HFFc6 (cell line): Measurements from ENCODE around the gene NCAN. TPM values are rescaled to one million over a fixed set of nuclear protein-coding genes. Genes with fewer than 3 reads are reported as not detected.

ENCODE experiments used
- DNase-seq: peaks from one replicate; pipeline ENCODE4 v3.0.0-alpha.2; 2018
- H3K27ac Mint-ChIP-seq: 2 replicates; pipeline ENCODE4 v1.8.0; 2020; ENCODE audit warnings: mild to moderate bottlenecking, mixed read lengths
- H3K27me3 Mint-ChIP-seq: 2 replicates; pipeline ENCODE4 v1.8.0; 2021; ENCODE audit warnings: mild to moderate bottlenecking, moderate library complexity, mixed read lengths; ENCODE audit not compliant: insufficient read depth
- H3K36me3 Mint-ChIP-seq: 2 replicates; pipeline ENCODE4 v1.8.0; 2021; ENCODE audit warnings: low read depth, mixed read lengths
- H3K4me1 Mint-ChIP-seq: 2 replicates; pipeline ENCODE4 v1.8.0; 2020; ENCODE audit warnings: low read depth, mixed read lengths
- H3K4me3 Mint-ChIP-seq: 2 replicates; pipeline ENCODE4 v1.8.0; 2020; ENCODE audit warnings: mild to moderate bottlenecking, moderate library complexity, mixed read lengths
- H3K9me3 Mint-ChIP-seq: 2 replicates; pipeline ENCODE4 v1.8.0; 2020; ENCODE audit warnings: mild to moderate bottlenecking, mixed read lengths
- total RNA-seq, 6 experiments: library from RNA; stranded (reverse); fragmentation: NEBNext Ultra II Directional; extraction: Animal tissue kit (Norgen Biotek cat#: 25700); gene quantifications; 2 replicates in 1 of 6; 3 replicates in 5 of 6; pipeline ENCODE4 v1.2.3, GENCODE V29; 2021
- TF ChIP-seq, protein P1 (sequence below): fragments of 200-600 bp; sonication (generic); IDR thresholded peaks from 2 replicates; pipeline ENCODE4 v1.5.0; 2021; ENCODE audit warnings: antibody characterized with exemption, mild to moderate bottlenecking

The NCAN gene
- total RNA-seq, 6 experiments from 2014 or later: not detected

DNA sequence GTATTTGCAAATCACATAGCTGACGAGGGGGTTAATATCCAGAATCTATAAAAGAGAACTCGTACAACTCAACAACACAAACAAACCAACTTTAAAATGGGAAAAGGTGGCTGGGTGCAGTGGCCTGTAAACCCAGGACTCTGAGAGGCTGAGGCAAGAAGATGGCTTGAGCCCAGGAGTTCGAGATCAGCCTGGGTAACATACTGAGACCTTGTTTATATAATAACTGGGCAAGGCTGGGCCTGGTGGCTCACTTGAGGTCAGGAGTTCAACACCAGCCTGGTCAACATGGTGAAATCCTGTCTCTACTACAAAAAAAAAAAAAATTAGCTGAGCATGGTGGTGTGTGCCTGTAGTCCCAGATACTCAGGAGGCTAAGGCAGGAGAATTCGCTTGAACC, 83.2 kb downstream of the NCAN start:
- Mint-ChIP-seq H3K27ac (no peak overlapping the region), H3K4me1 (no peaks in the 10 kb centered on the region), H3K36me3 (peaks cover 40% of the 10 kb centered on the region), H3K9me3 (no peaks in the 10 kb centered on the region), H3K4me3 (no peak overlapping the region), H3K27me3 (no peaks in the 10 kb centered on the region; the same call in 1 of the 2 replicates)
- TF ChIP-seq, protein P1, sequence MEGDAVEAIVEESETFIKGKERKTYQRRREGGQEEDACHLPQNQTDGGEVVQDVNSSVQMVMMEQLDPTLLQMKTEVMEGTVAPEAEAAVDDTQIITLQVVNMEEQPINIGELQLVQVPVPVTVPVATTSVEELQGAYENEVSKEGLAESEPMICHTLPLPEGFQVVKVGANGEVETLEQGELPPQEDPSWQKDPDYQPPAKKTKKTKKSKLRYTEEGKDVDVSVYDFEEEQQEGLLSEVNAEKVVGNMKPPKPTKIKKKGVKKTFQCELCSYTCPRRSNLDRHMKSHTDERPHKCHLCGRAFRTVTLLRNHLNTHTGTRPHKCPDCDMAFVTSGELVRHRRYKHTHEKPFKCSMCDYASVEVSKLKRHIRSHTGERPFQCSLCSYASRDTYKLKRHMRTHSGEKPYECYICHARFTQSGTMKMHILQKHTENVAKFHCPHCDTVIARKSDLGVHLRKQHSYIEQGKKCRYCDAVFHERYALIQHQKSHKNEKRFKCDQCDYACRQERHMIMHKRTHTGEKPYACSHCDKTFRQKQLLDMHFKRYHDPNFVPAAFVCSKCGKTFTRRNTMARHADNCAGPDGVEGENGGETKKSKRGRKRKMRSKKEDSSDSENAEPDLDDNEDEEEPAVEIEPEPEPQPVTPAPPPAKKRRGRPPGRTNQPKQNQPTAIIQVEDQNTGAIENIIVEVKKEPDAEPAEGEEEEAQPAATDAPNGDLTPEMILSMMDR: no peak
- no peak for DNase-seq

DNA sequence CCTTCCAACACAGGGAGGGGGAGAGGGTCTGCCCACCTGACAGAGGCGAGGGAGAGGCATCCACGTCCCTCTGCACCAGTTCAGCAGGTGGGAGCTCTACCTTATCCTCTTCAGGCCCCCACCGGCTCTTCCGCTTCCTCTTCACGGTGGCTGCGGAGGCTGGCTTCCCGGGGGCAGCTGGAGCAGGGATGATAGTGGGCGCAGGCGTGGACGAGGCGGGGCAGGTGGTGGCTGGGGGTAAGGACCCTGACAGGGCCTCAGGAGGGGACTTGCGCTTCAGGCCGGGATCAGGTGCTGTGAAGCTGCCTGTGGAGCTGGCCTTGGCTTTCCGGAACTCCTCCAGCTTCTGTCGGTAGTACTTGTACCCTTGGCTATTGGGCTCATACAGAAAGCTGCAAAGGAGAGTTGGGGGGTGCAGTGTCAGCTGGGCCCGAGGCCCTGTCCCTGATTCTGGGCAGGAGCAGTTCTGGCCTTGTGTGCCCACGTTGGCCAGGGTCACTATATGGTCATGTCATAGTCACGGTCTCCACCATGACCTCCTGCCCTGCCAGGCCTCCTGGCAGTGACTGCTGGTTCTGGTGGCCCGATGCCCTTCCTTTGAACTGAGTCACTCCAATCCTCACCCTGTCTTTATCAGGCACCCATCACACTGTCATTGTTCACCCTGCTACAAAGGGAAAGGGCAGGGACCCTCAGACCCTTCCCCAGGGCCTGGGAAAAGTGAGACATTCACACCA, 85.4 kb downstream of the NCAN start:
- DNase-seq: no peak
- Mint-ChIP-seq H3K4me1 (no peaks in the 10 kb centered on the region), H3K27ac (no peak overlapping the region), H3K9me3 (no peaks in the 10 kb centered on the region), H3K4me3 (no peak overlapping the region), H3K36me3 (peaks cover 26% of the 10 kb centered on the region), H3K27me3 (no peaks in the 10 kb centered on the region; the same call in 1 of the 2 replicates)
- TF ChIP-seq, protein P1: no peak

DNA sequence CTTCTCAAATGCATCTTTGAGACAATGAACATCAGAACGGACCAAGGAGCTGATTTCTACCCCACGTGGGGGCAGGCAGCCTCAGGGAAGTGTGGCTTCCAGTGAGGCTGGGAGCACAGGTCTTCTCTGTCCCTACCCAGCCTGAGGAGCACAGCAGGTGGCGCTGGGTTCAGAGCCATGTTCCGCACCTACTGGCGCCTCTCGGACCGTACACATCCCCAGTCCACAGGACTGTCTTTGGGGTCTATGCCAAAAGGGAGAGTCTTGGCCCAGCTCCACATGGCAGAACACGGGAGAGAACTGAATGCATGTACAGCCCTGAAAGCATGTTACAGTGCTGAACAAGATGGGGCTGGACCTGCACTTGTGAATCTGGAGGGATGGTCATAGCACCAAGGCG, 86.0 kb downstream of the NCAN start:
- TF ChIP-seq, protein P1: no peak
- Mint-ChIP-seq H3K9me3 (no peaks in the 10 kb centered on the region), H3K4me1 (no peaks in the 10 kb centered on the region), H3K27ac (no peak overlapping the region), H3K27me3 (no peaks in the 10 kb centered on the region; the same call in 1 of the 2 replicates), H3K36me3 (peaks cover 21% of the 10 kb centered on the region), H3K4me3 (no peak overlapping the region)
- no peak for DNase-seq

DNA sequence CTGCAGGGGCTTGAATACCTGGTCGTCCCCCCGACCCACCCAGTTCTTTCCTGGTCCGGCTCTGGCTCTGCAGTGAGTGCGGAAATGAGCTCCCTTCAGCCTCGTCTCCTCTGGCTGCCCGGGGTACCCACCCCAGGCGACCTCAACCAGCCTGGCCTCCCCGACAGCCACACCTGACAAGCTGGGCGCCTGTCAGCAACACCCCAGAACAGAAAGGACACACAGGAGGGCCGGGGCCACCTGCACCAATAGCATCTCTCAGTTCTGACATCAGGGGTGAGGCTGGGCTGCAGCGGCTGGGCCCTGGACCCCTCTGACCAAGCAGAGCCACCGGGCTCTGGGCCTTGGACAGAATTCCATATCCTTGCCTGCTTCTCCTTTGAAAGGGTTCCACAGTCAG, 88.9 kb downstream of the NCAN start:
- Mint-ChIP-seq H3K4me3 (no peak overlapping the region), H3K9me3 (no peaks in the 10 kb centered on the region), H3K4me1 (no peaks in the 10 kb centered on the region), H3K27me3 (no peaks in the 10 kb centered on the region; the same call in none of the 2 replicates), H3K36me3 (peaks cover 8% of the 10 kb centered on the region; the same call in 1 of the 2 replicates), H3K27ac (no peak overlapping the region)
- DNase-seq: no peak
- TF ChIP-seq, protein P1: no peak

Other genes starting within 250 kb of the NCAN start
- 10 to 100 TPM; 57.6 to 71.5 (median 61.8) TPM for gene SUGP2, start 178.4 kb upstream of the NCAN start, total RNA-seq
- gene ARMC6, start 178.4 kb upstream of the NCAN start, total RNA-seq: 10 to 100 TPM; 30.2 to 41.7 (median 32.5) TPM
- 10 to 100 TPM in 3 of 6 experiments, 1 to 10 TPM in 3; 8.7 to 11.7 (median 9.9) TPM for gene SLC25A42, start 148.0 kb upstream of the NCAN start, total RNA-seq
- gene TMEM161A, start 73.5 kb upstream of the NCAN start, total RNA-seq: 10 to 100 TPM; 20.5 to 27.9 (median 25.4) TPM
- gene MEF2B, start 41.7 kb upstream of the NCAN start, total RNA-seq: 1 to 10 TPM in 3 of 6 experiments, under 1 TPM in 3; 0.20 to 1.9 (median 0.82) TPM
- 10 to 100 TPM; 33.9 to 43.2 (median 38.6) TPM for gene BORCS8, start 19.8 kb upstream of the NCAN start, total RNA-seq
- gene RFXANK, start 19.7 kb upstream of the NCAN start, total RNA-seq: 10 to 100 TPM; 63.7 to 84.6 (median 75.7) TPM
- gene NR2C2AP, start 8.5 kb upstream of the NCAN start, total RNA-seq: 10 to 100 TPM in 1 of 6 experiments, 1 to 10 TPM in 5; 6.5 to 12.8 (median 9.3) TPM
- under 1 TPM in 3 of 6 experiments, not detected in 3; 0.23 to 0.45 (median 0.28) TPM for gene TM6SF2, start 61.3 kb downstream of the NCAN start, total RNA-seq
- gene SUGP1, start 108.6 kb downstream of the NCAN start, total RNA-seq: 10 to 100 TPM; 37.7 to 47.0 (median 44.4) TPM
- 10 to 100 TPM; 24.8 to 33.0 (median 29.4) TPM for gene MAU2, start 108.9 kb downstream of the NCAN start, total RNA-seq
- gene GATAD2A, start 193.7 kb downstream of the NCAN start, total RNA-seq: 100 to 1,000 TPM; 107 to 123 (median 112) TPM